OCI-LY1 (cell line): Measurements from ENCODE around the gene TSR3.

Experiments used
- H2AFZ ChIP-seq: fragments of 200-600 bp; sonication (generic), shearing (Covaris generic); 2 replicates; pipeline ENCODE4 v1.6.0; 2014; ENCODE audit warnings: antibody characterized with exemption, mild to moderate bottlenecking, low read length
- H3F3A ChIP-seq: fragments of 200-600 bp; sonication (generic), shearing (Covaris generic); 2 replicates; pipeline ENCODE4 v1.6.0; 2014; ENCODE audit warnings: mild to moderate bottlenecking, antibody characterized with exemption, low read length, moderate library complexity; ENCODE audit not compliant: insufficient read depth
- H3K27ac ChIP-seq: fragments of 200-600 bp; sonication (generic); 2 replicates; pipeline ENCODE4 v1.5.1; 2014; ENCODE audit warnings: low read length, mixed run types, mild to moderate bottlenecking, low read depth; ENCODE audit not compliant: poor library complexity, severe bottlenecking
- H3K27me3 ChIP-seq: fragments of 200-600 bp; sonication (generic); 2 replicates; pipeline ENCODE4 v1.6.0; 2014; ENCODE audit warnings: antibody characterized with exemption, mild to moderate bottlenecking, low read length, moderate library complexity; ENCODE audit not compliant: insufficient read depth
- H3K36me3 ChIP-seq: fragments of 200-600 bp; sonication (generic); 2 replicates; pipeline ENCODE4 v1.6.1; 2014; ENCODE audit warnings: mild to moderate bottlenecking, antibody characterized with exemption, low read length, moderate library complexity, mixed read lengths; ENCODE audit not compliant: insufficient read depth
- H3K4me1 ChIP-seq: fragments of 200-600 bp; sonication (generic); 2 replicates; pipeline ENCODE4 v1.5.1; 2014; ENCODE audit warnings: mild to moderate bottlenecking, low read length, moderate library complexity; ENCODE audit not compliant: insufficient read depth, severe bottlenecking
- H3K4me2 ChIP-seq: fragments of 200-600 bp; sonication (generic), shearing (Covaris generic); 2 replicates; pipeline ENCODE4 v1.6.1; 2014; ENCODE audit warnings: low read length
- H3K4me3 ChIP-seq: fragments of 200-600 bp; sonication (generic); 2 replicates; pipeline ENCODE4 v1.5.1; 2014; ENCODE audit warnings: low read length, low read depth, mild to moderate bottlenecking, mixed read lengths; ENCODE audit not compliant: poor library complexity, severe bottlenecking
- H3K79me2 ChIP-seq: fragments of 200-600 bp; shearing (Covaris generic); 2 replicates; pipeline ENCODE4 v1.6.1; 2016; ENCODE audit warnings: mixed run types, low read length, mixed read lengths; ENCODE audit not compliant: insufficient read depth
- H3K9ac ChIP-seq: fragments of 200-600 bp; sonication (generic), shearing (Covaris generic); 2 replicates; pipeline ENCODE4 v1.6.1; 2014; ENCODE audit warnings: mild to moderate bottlenecking, low read length, mixed read lengths
- H3K9me2 ChIP-seq: fragments of 200-600 bp; sonication (generic), shearing (Covaris generic); 2 replicates; pipeline ENCODE4 v1.6.1; 2014; ENCODE audit warnings: low read depth, mild to moderate bottlenecking, low read length, mixed read lengths
- H3K9me3 ChIP-seq: fragments of 200-600 bp; shearing (Covaris generic); 2 replicates; pipeline ENCODE4 v1.6.1; 2014; ENCODE audit warnings: low read length, mixed read lengths
- H4K20me1 ChIP-seq: fragments of 200-600 bp; sonication (generic), shearing (Covaris generic); 2 replicates; pipeline ENCODE4 v1.6.0; 2016; ENCODE audit warnings: mild to moderate bottlenecking, low read length; ENCODE audit not compliant: insufficient read depth
- CTCF ChIP-seq: fragments of 200-600 bp; sonication (generic), shearing (Covaris generic); IDR thresholded peaks from 2 replicates; pipeline ENCODE4 v1.5.1; 2017; ENCODE audit warnings: mild to moderate bottlenecking, antibody characterized with exemption, low read length, moderate library complexity, mixed read lengths
- EZH2 ChIP-seq: fragments of 200-600 bp; sonication (generic), shearing (Covaris generic); IDR thresholded peaks from 2 replicates; pipeline ENCODE4 v1.8.0; 2017; ENCODE audit warnings: borderline replicate concordance, mixed run types, mild to moderate bottlenecking, antibody characterized with exemption, low read length, moderate library complexity, mixed read lengths

The TSR3 gene

GRCh38 chr16:1394367-1394951 is 42.8 kb upstream of the TSR3 start:
- TF ChIP-seq EZH2 (no peak), CTCF (no peak)
- Histone ChIP-seq H3K4me3 (no peak overlapping the region), H3K9ac (no peak overlapping the region), H3K36me3 (peaks cover 20% of the 10 kb centered on the region; the same call in 1 of the 2 replicates), H3F3A (no peaks in the 10 kb centered on the region), H3K27ac (no peak overlapping the region), H3K27me3 (no peaks in the 10 kb centered on the region), H4K20me1 (no peaks in the 10 kb centered on the region), H2AFZ (no peak overlapping the region), H3K9me2 (no peaks in the 10 kb centered on the region), H3K9me3 (no peaks in the 10 kb centered on the region), H3K79me2 (no peaks in the 10 kb centered on the region), H3K4me1 (no peaks in the 10 kb centered on the region), H3K4me2 (no peak overlapping the region)

GRCh38 chr16:1393613-1394176 is 42.0 kb upstream of the TSR3 start:
- Histone ChIP-seq H3K79me2 (no peaks in the 10 kb centered on the region), H3K27me3 (no peaks in the 10 kb centered on the region), H3K27ac (no peak overlapping the region), H3K4me3 (no peak overlapping the region), H3K36me3 (peaks cover 14% of the 10 kb centered on the region; the same call in 1 of the 2 replicates), H3K4me1 (no peaks in the 10 kb centered on the region), H3F3A (no peaks in the 10 kb centered on the region), H4K20me1 (no peaks in the 10 kb centered on the region), H3K9ac (no peak overlapping the region), H3K4me2 (no peak overlapping the region), H3K9me3 (no peaks in the 10 kb centered on the region), H3K9me2 (no peaks in the 10 kb centered on the region), H2AFZ (no peak overlapping the region)
- TF ChIP-seq CTCF, result no peak
- TF ChIP-seq EZH2, result no peak

- Histone ChIP-seq H3K79me2 (no peaks in the 10 kb centered on the region), H3K9me3 (no peaks in the 10 kb centered on the region), H3K4me1 (no peaks in the 10 kb centered on the region), H3K27me3 (no peaks in the 10 kb centered on the region), H3K27ac (no peak overlapping the region), H3K4me3 (no peak overlapping the region), H3K9me2 (no peaks in the 10 kb centered on the region), H3K36me3 (peaks cover 13% of the 10 kb centered on the region; the same call in 1 of the 2 replicates), H3K9ac (no peak overlapping the region), H3K4me2 (no peak overlapping the region), H4K20me1 (no peaks in the 10 kb centered on the region), H2AFZ (no peak overlapping the region), H3F3A (no peaks in the 10 kb centered on the region)
- TF ChIP-seq CTCF (no peak), EZH2 (no peak)
Observed at GRCh38 chr16:1392826-1393225, 41.1 kb upstream of the TSR3 start.
